DOHH2 (cell line): ENCODE results near the gene SLC35G4.
"Not testable (repeated sequence)": the region's sequence is repeated elsewhere in the genome, so short reads cannot be mapped to it uniquely, and the experiment has no call there.

ENCODE experiments used
- EZH2phosphoT487 ChIP-seq: fragments of 200-600 bp; sonication (generic); IDR thresholded peaks from 2 replicates; pipeline ENCODE4 v1.6.1; 2017; ENCODE audit warnings: borderline replicate concordance, mild to moderate bottlenecking, antibody characterized with exemption, low read length, moderate library complexity, mixed read lengths
- TF ChIP-seq, protein P1 (sequence below): fragments of 200-600 bp; sonication (generic); IDR thresholded peaks from one replicate; pipeline ENCODE4 v1.5.1; 2014; ENCODE audit warnings: antibody characterized with exemption, mild to moderate bottlenecking, low read depth, low read length; ENCODE audit not compliant: poor library complexity, severe bottlenecking

DNA sequence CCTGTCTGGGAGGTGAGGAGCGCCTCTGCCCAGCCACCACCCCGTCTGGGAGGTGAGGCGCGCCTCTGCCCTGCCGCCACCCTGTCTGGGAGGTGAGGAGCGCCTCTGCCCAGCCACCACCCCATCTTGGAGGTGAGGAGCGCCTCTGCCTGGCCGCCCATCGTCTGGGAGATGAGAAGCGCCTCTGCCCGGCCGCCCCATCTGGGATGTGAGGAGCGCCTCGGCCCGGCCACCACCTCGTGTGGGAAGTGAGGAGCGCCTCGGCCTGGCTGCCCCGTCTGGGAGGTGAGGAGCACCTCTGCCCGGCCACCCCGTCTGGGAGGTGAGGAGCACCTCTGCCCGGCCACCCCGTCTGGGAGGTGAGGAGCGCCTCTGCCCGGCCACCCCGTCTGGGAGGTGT is 38.4 kb downstream of the SLC35G4 start:
- TF ChIP-seq, protein P1, sequence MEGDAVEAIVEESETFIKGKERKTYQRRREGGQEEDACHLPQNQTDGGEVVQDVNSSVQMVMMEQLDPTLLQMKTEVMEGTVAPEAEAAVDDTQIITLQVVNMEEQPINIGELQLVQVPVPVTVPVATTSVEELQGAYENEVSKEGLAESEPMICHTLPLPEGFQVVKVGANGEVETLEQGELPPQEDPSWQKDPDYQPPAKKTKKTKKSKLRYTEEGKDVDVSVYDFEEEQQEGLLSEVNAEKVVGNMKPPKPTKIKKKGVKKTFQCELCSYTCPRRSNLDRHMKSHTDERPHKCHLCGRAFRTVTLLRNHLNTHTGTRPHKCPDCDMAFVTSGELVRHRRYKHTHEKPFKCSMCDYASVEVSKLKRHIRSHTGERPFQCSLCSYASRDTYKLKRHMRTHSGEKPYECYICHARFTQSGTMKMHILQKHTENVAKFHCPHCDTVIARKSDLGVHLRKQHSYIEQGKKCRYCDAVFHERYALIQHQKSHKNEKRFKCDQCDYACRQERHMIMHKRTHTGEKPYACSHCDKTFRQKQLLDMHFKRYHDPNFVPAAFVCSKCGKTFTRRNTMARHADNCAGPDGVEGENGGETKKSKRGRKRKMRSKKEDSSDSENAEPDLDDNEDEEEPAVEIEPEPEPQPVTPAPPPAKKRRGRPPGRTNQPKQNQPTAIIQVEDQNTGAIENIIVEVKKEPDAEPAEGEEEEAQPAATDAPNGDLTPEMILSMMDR, result not testable (repeated sequence)
- not testable (repeated sequence) for TF ChIP-seq EZH2phosphoT487
